ENCODE results near the gene STARD3.

The STARD3 gene

DNA sequence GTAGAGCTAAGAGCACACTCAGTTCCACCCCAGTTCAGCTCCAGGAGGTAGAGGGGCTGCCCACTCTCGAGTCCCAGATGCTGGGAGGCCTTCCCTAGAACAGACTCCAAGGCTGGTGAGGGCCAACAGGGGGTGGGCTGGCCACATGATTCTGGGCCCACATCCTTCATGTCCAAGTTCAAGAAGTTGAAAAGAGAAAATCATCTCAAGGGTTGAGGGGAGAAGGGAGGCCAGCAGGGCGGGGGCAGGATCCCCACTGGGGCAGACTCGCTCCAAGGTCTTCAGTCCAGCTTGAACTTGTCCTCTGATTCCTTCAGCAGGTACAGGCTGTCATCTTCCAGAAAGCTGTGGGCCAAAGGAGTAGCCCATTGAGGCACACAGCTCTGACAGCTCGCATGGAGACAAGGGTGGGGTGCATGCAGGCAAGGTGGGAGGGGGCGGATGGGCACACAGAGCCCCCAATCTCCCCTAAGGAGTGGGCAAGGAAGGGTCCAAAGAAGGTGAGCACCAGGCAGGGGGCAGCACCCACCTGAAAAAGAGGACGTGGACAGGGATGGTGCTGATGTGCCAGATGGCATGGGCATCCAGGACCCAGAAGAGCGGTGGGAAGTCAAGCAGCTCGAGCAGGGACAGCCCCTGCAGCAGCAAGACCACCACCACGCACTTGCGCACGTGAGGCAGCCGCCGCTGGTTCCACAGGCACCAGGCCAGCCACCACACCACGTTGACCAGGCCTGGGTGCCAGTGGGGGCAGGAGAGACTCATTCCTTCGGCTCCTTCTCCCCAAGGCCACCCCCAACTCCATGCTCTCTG, 35.8 kb downstream of the STARD3 start:
- no peak for DNase-seq (ENCODE audit: low read depth in 3 of 3)

GRCh38 chr17:39673335-39674081, 36.6 kb downstream of the STARD3 start:
- no peak for DNase-seq (ENCODE audit: low read depth in 3 of 3)

- DNase-seq (ENCODE audit: low read depth in 3 of 3) = no peak
Measured at GRCh38 chr17:39674179-39674578, 37.2 kb downstream of the STARD3 start.

DNA sequence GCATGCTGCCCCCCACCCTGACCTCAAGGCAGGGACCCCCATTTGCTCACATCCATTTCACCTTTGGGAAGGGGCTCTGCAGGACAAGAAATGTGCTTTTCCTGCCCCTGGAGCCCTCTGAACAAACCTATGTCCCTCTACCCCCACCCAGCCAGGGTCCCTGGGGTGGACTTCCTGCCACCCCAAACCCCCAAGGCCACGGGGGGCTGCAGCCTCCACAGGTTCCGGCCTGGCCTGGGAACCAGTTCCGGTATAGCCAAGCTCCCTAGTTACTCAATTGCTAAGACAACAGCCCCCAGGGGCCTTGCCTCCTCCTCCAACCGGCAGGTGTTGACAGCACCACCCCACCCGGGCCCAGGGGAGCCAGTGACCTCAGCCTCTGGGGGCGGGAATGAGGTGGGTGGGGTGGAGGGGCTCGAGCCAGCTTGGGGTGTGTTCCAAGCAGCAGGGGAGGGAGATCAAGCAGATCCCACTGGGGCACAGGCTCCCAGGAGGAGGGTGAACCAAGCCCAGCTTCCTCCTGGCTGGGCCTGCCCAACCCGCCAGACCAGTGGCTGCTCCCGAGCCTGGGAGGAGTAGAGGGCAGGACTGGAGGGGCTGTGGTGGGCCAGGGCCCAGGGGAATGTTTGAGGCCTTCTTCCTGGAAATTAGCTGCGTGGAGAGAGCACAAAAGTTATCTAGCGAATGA, 37.9 kb downstream of the STARD3 start:
- DNase-seq (ENCODE audit: low read depth in 3 of 3) = no peak

GRCh38 chr17:39675390-39676082, 38.6 kb downstream of the STARD3 start:
- DNase-seq (ENCODE audit: low read depth in 3 of 3) = no peak

- no peak for DNase-seq (ENCODE audit: low read depth in 3 of 3)
Measured at GRCh38 chr17:39676198-39676819, 39.4 kb downstream of the STARD3 start.

- DNase-seq (ENCODE audit: low read depth in 3 of 3) = no peak
Measured at GRCh38 chr17:39677072-39677471, 40.1 kb downstream of the STARD3 start.

DNA sequence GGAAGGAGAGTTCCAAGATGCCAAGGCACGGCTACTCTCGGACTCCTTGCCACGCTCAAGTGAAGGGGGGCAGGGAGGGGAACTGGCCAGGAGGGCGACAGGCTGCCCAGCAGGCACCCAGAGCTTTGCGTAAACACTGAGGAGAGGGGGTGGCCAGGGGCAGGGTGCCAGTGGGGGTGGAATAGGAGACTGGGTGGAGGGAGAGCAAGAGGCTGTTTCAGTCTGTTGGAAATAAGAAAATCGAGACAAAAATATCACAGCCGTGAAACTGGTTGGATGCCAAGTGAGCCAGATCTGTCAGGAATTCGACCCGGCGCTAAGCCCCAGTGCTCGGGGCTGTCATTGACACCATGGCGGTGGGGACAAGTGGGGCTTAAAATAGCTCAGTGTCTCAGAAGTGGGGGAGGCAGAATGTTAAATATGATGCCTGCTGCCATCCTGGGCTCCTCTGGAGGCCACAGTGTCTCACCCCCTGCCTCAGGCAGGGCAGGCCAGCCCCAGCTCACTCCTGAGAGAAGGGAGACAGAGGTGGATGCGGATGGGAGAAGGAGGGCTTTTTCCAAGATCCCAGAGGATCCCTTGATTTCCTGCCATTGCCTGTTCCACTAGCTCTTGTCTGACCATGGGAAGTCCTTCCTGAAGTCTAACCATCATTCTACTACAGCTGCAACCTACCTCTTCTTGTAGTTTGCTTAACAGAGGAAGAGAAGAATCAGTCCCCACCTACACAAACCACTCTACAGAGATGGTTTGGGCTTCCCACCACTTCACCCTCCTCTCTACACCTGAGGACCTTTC, 40.8 kb downstream of the STARD3 start:
- no peak for DNase-seq (ENCODE audit: low read depth in 3 of 3)

GRCh38 chr17:39678340-39679116, 41.6 kb downstream of the STARD3 start:
- DNase-seq (ENCODE audit: low read depth in 3 of 3) = no peak

DNA sequence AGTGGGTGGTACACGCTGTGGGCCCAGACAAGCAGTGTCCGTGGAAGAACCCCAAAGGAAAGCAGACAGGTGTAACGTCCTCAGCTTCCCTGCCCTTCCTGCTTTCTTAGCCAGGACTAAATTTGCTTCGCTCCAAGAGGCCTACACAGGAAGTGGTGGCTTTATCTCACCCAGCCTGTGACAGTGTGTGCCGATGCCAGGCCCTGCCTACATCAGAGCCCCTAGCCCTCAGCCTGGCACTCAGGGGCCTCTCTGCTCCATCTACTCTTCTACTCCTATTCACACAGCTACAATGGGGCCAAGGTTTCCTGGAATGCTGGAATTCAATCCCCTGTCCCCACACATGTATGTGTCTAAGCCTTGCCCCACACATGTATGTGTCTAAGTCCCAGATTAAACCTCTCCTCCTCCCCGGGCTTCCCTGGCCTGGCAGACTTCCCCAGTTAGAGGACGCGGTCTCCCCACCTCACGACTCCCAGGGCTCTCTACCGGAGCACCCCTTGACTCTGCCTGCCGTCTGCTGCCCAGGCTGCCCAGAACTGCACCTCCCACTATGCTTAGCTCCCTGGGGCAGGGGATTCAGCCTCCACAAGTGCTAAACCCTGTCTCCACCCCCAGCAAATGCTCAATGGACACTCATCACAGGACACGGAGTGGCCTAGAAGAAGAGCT, 42.7 kb downstream of the STARD3 start:
- no peak for DNase-seq (ENCODE audit: low read depth in 3 of 3)

DNA sequence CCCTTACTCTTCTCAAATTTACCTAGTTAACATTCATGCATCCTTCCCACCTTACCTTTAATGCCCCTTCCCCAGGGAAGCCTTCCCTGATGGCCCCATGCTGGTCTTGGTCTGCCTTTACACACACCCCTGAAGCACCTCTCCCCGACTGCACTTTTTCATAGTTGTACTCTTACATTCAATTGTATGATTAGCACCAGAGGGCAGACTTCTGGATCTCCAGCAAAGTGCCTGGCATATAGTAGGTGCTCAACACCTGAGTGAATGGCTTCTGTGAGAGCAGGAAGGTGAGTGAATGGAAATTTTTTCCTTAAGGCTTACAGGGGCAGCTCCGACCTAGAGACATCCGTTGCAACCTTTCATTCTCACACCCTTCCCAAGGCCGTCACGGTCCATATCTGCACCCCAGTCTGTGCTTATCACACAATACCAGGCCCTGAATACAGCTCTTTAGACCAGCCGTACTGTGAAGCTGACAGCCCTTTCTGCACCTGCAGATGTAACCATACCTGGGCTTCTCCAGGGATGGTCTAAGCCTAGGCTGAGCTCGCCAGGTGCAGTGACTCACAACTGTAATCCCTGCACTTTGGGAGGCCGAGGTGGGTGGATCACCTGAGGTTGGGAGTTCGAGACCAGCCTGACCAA, 46.5 kb downstream of the STARD3 start:
- no peak for DNase-seq (ENCODE audit: low read depth in 3 of 3)

- no peak for DNase-seq (ENCODE audit: low read depth in 3 of 3)
Measured at GRCh38 chr17:39684369-39685192, 47.6 kb downstream of the STARD3 start.

DNA sequence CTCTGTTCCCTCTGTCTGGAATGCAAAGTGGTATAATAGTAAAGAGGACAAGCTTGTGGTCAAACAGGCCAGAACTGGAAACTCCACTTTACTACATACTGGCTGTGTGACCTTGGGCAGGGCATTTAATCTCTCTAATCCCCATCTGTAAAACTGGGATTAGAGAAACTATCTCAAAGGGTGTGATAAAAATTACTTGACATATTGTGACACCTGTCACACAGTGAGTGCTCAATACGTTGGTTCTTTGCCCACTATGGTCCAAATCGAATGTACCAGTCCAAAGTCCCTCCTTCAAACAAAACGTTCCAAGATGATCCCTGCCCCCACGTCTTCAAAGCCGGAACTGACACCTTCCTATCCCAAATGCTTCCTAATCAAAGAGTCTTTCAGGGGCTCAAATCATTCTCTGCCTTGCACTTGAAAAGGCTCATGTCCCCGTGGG, 50.2 kb downstream of the STARD3 start:
- DNase-seq (ENCODE audit: low read depth in 3 of 3) = no peak

- DNase-seq (ENCODE audit: low read depth in 3 of 3) = peak; percentile 70 to 85 (median 81)
Measured at GRCh38 chr17:39687546-39688474, 50.9 kb downstream of the STARD3 start, which contains the start of gene PGAP3. Gene PGAP3 (minus strand): TSS chr17:39688057. CDS start chr17:39688014, 43 bp downstream.

DNA sequence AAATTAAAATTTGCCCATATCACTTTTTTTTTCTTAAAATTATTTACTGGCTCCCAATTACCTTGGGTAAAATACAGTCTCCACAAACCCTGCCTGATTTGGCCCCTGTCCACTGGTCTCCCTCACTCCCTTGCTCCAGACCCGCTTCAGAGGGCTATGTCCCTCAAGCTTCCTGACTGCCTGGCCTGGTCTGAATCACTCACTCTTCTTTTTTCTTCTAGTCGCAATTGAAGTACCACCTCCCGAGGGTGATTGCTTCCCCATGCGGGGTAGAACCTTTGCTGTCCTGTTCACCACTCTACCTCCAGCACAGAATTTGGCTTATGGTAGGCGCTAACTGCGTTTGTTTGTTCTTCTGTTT, 51.5 kb downstream of the STARD3 start:
- no peak for DNase-seq (ENCODE audit: low read depth in 3 of 3)

GRCh38 chr17:39688945-39689344, 52.0 kb downstream of the STARD3 start:
- no peak for DNase-seq (ENCODE audit: low read depth in 3 of 3)

- no peak for DNase-seq (ENCODE audit: low read depth in 3 of 3)
Measured at GRCh38 chr17:39694593-39694992, 57.6 kb downstream of the STARD3 start.

Data from stimulated activated CD4-positive, alpha-beta T cell treated with anti-CD3 and anti-CD28 coated beads, TNF-alpha, amount 100 ng/mL, for 48 hours (primary cell).